Measurements from ENCODE around the gene MTARC1. TPM values are rescaled to one million over a fixed set of nuclear protein-coding genes. Genes with fewer than 3 reads are reported as not detected.

MTARC1 gene
- total and polyA plus RNA-seq, 10 of the 15 experiments (the other 5 are each of a cell fraction or from before 2014, with no cell fraction given) = 0.23 to 1.5 (median 0.48) TPM

DNA sequence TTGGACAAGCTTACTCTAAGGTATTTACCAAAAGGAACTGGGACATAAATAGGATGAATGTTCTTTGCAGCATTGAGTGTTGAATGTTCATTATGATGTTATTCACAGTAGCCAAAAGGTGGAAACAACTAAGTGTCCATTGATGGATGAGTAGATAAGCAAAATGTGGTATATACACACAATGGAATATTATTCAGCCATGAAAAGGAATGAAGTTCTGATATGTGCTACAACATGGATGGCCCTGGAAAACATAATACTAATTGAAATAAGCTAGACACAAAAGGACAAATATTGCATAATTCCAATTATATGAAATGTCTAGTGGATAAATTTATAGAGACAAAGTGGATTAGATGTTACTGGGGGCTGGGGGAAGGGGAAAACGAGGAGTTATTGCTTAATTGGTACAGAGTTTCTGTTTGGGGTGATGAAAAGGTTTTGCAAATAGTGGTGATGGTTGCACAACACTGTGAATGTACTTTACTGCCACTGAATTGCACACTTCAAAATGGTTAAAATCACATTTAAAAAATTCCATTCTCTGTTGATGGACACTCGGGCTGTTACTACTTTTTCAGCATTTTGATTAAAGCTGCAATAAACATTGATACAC lies 2.9 kb downstream of the MTARC1 start (continued):
- TF ChIP-seq, protein P1, sequence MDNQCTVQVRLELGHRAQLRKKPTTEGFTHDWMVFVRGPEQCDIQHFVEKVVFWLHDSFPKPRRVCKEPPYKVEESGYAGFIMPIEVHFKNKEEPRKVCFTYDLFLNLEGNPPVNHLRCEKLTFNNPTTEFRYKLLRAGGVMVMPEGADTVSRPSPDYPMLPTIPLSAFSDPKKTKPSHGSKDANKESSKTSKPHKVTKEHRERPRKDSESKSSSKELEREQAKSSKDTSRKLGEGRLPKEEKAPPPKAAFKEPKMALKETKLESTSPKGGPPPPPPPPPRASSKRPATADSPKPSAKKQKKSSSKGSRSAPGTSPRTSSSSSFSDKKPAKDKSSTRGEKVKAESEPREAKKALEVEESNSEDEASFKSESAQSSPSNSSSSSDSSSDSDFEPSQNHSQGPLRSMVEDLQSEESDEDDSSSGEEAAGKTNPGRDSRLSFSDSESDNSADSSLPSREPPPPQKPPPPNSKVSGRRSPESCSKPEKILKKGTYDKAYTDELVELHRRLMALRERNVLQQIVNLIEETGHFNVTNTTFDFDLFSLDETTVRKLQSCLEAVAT (IDR thresholded peaks at IDR 0.05) = no peak
- no peak for TF ChIP-seq RAD21 (IDR thresholded peaks at IDR 0.05; ENCODE audit: insufficient read depth, low read depth, low read length)
- TF ChIP-seq, protein P2, sequence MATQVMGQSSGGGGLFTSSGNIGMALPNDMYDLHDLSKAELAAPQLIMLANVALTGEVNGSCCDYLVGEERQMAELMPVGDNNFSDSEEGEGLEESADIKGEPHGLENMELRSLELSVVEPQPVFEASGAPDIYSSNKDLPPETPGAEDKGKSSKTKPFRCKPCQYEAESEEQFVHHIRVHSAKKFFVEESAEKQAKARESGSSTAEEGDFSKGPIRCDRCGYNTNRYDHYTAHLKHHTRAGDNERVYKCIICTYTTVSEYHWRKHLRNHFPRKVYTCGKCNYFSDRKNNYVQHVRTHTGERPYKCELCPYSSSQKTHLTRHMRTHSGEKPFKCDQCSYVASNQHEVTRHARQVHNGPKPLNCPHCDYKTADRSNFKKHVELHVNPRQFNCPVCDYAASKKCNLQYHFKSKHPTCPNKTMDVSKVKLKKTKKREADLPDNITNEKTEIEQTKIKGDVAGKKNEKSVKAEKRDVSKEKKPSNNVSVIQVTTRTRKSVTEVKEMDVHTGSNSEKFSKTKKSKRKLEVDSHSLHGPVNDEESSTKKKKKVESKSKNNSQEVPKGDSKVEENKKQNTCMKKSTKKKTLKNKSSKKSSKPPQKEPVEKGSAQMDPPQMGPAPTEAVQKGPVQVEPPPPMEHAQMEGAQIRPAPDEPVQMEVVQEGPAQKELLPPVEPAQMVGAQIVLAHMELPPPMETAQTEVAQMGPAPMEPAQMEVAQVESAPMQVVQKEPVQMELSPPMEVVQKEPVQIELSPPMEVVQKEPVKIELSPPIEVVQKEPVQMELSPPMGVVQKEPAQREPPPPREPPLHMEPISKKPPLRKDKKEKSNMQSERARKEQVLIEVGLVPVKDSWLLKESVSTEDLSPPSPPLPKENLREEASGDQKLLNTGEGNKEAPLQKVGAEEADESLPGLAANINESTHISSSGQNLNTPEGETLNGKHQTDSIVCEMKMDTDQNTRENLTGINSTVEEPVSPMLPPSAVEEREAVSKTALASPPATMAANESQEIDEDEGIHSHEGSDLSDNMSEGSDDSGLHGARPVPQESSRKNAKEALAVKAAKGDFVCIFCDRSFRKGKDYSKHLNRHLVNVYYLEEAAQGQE (IDR thresholded peaks at IDR 0.05; ENCODE audit: low read depth, low read length) = no peak

DNA sequence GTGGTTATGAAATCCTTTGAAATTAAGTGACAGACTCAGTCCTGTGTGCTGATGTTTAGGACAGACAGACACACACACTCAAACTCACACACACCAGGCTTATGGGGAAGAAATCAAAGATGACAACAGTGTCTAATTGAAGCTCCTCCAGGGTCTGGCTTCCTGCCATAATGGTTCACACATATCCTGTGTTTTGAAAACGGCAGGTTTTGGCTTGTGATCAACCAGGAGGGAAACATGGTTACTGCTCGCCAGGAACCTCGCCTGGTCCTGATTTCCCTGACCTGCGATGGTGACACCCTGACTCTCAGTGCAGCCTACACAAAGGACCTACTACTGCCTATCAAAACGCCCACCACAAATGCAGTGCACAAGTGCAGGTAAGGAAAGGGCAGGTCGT lies 4.6 kb downstream of the MTARC1 start:
- no peak overlapping the region for H3K4me3 ChIP-seq
- no peaks in the 10 kb centered on the region for H3K4me1 ChIP-seq (ENCODE audit: control insufficient read depth, insufficient read depth, low read length)
- ChIA-PET CTCF (interaction anchor here (0.6 to 2.7 kb wide), 3 partner anchors 15 to 572 kb away, joined by 3 to 12 read pairs (median 3); no protein-coding TSS in a partner anchor), SMC1A (ENCODE audit: uncharacterized antibody, unreplicated experiment) (no interaction called here), RAD21 (ENCODE audit: unreplicated experiment) (no interaction called here), POLR2A (no interaction called here)
- no peaks in the 10 kb centered on the region for H3K9me3 ChIP-seq (replicated peaks; ENCODE audit: control insufficient read depth, insufficient read depth, low read length)
- 32% methylated on average over 6 of the region's 6 CpGs for WGBS (ENCODE audit: insufficient coverage, insufficient replicate concordance, low lambda C conversion rate, missing lambda C conversion rate)
- no peak overlapping the region for H2AFZ ChIP-seq (ENCODE audit: control insufficient read depth, low read depth, low read length)
- peaks cover 0 to 2% of the 10 kb centered on the region in 2 experiments; a peak in 2 of 4 replicates for H3K27me3 ChIP-seq (replicated peaks in 1 of 2; ENCODE audit: control insufficient read depth in 2 of 2, insufficient read depth in 2 of 2, low read length in 1 of 2)
- no peak overlapping the region for H3K9ac ChIP-seq (ENCODE audit: control insufficient read depth, insufficient read depth, low read length)
- intact Hi-C loops (cut with micrococcal nuclease; ENCODE audit: unreplicated experiment) = no loop called here
- TF ChIP-seq, protein P3, sequence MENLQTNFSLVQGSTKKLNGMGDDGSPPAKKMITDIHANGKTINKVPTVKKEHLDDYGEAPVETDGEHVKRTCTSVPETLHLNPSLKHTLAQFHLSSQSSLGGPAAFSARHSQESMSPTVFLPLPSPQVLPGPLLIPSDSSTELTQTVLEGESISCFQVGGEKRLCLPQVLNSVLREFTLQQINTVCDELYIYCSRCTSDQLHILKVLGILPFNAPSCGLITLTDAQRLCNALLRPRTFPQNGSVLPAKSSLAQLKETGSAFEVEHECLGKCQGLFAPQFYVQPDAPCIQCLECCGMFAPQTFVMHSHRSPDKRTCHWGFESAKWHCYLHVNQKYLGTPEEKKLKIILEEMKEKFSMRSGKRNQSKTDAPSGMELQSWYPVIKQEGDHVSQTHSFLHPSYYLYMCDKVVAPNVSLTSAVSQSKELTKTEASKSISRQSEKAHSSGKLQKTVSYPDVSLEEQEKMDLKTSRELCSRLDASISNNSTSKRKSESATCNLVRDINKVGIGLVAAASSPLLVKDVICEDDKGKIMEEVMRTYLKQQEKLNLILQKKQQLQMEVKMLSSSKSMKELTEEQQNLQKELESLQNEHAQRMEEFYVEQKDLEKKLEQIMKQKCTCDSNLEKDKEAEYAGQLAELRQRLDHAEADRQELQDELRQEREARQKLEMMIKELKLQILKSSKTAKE (IDR thresholded peaks at IDR 0.05; ENCODE audit: low read depth, poor library complexity, severe bottlenecking) = no peak
- TF ChIP-seq NFYB (IDR thresholded peaks at IDR 0.05; ENCODE audit: insufficient read depth, low read depth, low read length) (no peak), POLR2AphosphoS5 (IDR thresholded peaks at IDR 0.05; ENCODE audit: low read length) (no peak), SUZ12 (IDR thresholded peaks at IDR 0.05; ENCODE audit: unreplicated experiment) (no peak), MTA2 (IDR thresholded peaks at IDR 0.05; ENCODE audit: low read depth) (no peak), PML (IDR thresholded peaks at IDR 0.05; ENCODE audit: low read length) (no peak), CBX3 (IDR thresholded peaks at IDR 0.05; ENCODE audit: borderline replicate concordance, low read depth) (no peak)
- TF ChIP-seq, protein P4, sequence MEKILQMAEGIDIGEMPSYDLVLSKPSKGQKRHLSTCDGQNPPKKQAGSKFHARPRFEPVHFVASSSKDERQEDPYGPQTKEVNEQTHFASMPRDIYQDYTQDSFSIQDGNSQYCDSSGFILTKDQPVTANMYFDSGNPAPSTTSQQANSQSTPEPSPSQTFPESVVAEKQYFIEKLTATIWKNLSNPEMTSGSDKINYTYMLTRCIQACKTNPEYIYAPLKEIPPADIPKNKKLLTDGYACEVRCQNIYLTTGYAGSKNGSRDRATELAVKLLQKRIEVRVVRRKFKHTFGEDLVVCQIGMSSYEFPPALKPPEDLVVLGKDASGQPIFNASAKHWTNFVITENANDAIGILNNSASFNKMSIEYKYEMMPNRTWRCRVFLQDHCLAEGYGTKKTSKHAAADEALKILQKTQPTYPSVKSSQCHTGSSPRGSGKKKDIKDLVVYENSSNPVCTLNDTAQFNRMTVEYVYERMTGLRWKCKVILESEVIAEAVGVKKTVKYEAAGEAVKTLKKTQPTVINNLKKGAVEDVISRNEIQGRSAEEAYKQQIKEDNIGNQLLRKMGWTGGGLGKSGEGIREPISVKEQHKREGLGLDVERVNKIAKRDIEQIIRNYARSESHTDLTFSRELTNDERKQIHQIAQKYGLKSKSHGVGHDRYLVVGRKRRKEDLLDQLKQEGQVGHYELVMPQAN (conservative IDR thresholded peaks at IDR 0.05) = no peak
- no peaks in the 10 kb centered on the region for H3K36me3 ChIP-seq (ENCODE audit: control insufficient read depth in 2 of 2, insufficient read depth in 2 of 2, low read length in 1 of 2)
- no peak for ATAC-seq
- BruUV-seq (replicated peaks) = no TSS peak
- H4K20me1 ChIP-seq (ENCODE audit: control insufficient read depth, insufficient read depth) = no peaks in the 10 kb centered on the region
- H3K4me2 ChIP-seq (ENCODE audit: control insufficient read depth, insufficient read depth) = no peak overlapping the region
- no peak overlapping the region for H3K27ac ChIP-seq (ENCODE audit: control insufficient read depth, insufficient read depth)
- H3K79me2 ChIP-seq (ENCODE audit: control insufficient read depth, insufficient read depth, low read length) = no peaks in the 10 kb centered on the region
- in situ Hi-C loops (cut with MboI) = no loop called here
- no peak for FAIRE-seq
- DNase-seq (ENCODE audit: low read depth, low spot score) = no peak

All from GM12878 (cell line).